Heart left ventricle (tissue), 16 donors: ENCODE data around the gene PYGO2. TPM values are rescaled to one million over a fixed set of nuclear protein-coding genes. Genes with fewer than 3 reads are reported as not detected.
A peak's percentile ranks its signal among the peaks of the same experiment; 100 is the strongest.

Experiments used
- ATAC-seq, 4 donors: fragments of 200-7000 bp; cut with Tn5 transposase; one replicate each; pipeline ENCODE4 v1.9.1; 2020 to 2022; ENCODE audit warnings: moderate library complexity in 4 of 4, mild to moderate bottlenecking in 3 of 4, moderate number of reproducible peaks in 1 of 4
- DNase-seq, 5 donors: peaks; one replicate each; pipeline ENCODE4 v3.0.0-alpha.2; 2020
- H3K27ac ChIP-seq, 12 donors: fragments of 200-600 bp; sonication (generic) in 4 of 12; one replicate each; pipeline versions ENCODE4 v1.5.0 to v1.8.0; 2016 to 2022; ENCODE audit warnings: mild to moderate bottlenecking in 2 of 12
- H3K27me3 ChIP-seq, 9 donors: fragments of 200-600 bp; sonication (generic) in 2 of 9; one replicate each; pipeline versions ENCODE4 v1.5.1 to v1.8.0; 2016 to 2022; ENCODE audit warnings: mild to moderate bottlenecking in 3 of 9
- H3K36me3 ChIP-seq, 9 donors: fragments of 200-600 bp; sonication (generic) in 2 of 9; one replicate each; pipeline versions ENCODE4 v1.5.0 to v1.8.0; 2018 to 2022; ENCODE audit warnings: mild to moderate bottlenecking in 2 of 9
- H3K4me1 ChIP-seq, 12 donors: fragments of 200-600 bp; sonication (generic) in 4 of 12; one replicate each; pipeline versions ENCODE4 v1.5.0 to v1.8.0; 2016 to 2022; ENCODE audit warnings: mild to moderate bottlenecking in 3 of 12
- H3K4me3 ChIP-seq, 12 donors: fragments of 200-600 bp; sonication (generic) in 4 of 12; one replicate each; pipeline versions ENCODE4 v1.5.0 to v1.8.0; 2017 to 2022; ENCODE audit warnings: mild to moderate bottlenecking in 9 of 12, moderate library complexity in 4 of 12
- H3K9me3 ChIP-seq, 12 donors: fragments of 200-600 bp; sonication (generic) in 4 of 12; one replicate each; pipeline versions ENCODE4 v1.5.0 to v1.8.0; 2016 to 2022; ENCODE audit warnings: mild to moderate bottlenecking in 1 of 12
- CTCF ChIP-seq, 12 donors: fragments of 200-600 bp; sonication (generic) in 4 of 12; IDR thresholded peaks; one replicate each; pipeline versions ENCODE4 v1.5.0 to v1.8.0; 2018 to 2022; ENCODE audit warnings: antibody characterized with exemption in 12 of 12, mild to moderate bottlenecking in 5 of 12
- POLR2A ChIP-seq, 2 donors: fragments of 450-650 bp; IDR thresholded peaks; one replicate each; pipeline ENCODE4 v1.6.1; 2017; ENCODE audit warnings: antibody characterized with exemption in 2 of 2, mild to moderate bottlenecking in 2 of 2, moderate library complexity in 2 of 2
- WGBS, 4 donors: extraction: QIAGEN DNeasy Blood & Tissue Kit in 2 of 4; methylation state at CpG; one replicate each; pipeline versions ENCODE4 v1.1.5 to v1.1.7; 2013 to 2018; 5-methylcytosine and 5-hydroxymethylcytosine counted together
- intact Hi-C, 10 donors: fragments of 100-400 bp; cut with DNase I; formaldehyde crosslinking; loops; one replicate each; pipeline versions ENCODE4 v1.11.1 to v1.14.2; 2022
- polyA plus RNA-seq, 2 donors: library from polyadenylated mRNA; stranded (reverse); fragments of 200-250 nt; gene quantifications; one replicate each; pipeline ENCODE4 v1.2.3, GENCODE V29; 2013
- total RNA-seq, 9 donors: library from RNA; depleted of rRNA in 2 of 9; stranded (reverse); fragments of >200 nt in 2 of 9; fragmentation: NEBNext Ultra II Directional in 3 of 9; extraction: Animal tissue kit (Norgen Biotek cat#: 25700) in 3 of 9; gene quantifications; one replicate each; pipeline versions ENCODE4 v1.1.0 to v1.2.4, GENCODE V29; 2016 to 2023
- donor health status: ischemic (EF 13 %, LVEDD 7.1; RV severe dilation, severe dysfunction).
- donor health status: healthy with polysubstance abuse.
- donor health status: DM: no; HTN: yes; CAD: no.
- donor health status: DM: no; HTN: no; CAD: no.
- donor health status: ischemic (EF 25% LVEDD 6.9; RV normal size, moderate dysfunction).
- donor health status: ischemic (EF 25% LVEDD 5.7; RV mildly dilated, moderate dysfunction).
- donor health status: healthy.
- donor health status: DM: yes; HTN: yes; CAD: no.
- donor health status: ischemic (EF 35%, LVEDD 5.7; RV mildly dilated, moderate dysfunction).
- donor health status: nonischemic (EF 11% LVEDD 7.7; RV severe dilation, severe dysfunction).
- donor health status: DM: yes; HTN: yes; CAD: no.
- donor health status: PGD.
- donor health status: ischemic (EF 29% LVEDD 5.4; RV normal size, mild dysfunction).
- donor health status: nonischemic (EF 23%, LVEDD 6.1; RV moderate dilation, normal function).

Gene PYGO2
- total and polyA plus RNA-seq, 11 donors = 9.7 to 19.2 (median 16.3) TPM

- Histone ChIP-seq H3K4me3 (peak overlapping the region in 9 of 12 donors; percentile 45 to 84 (median 62)), H3K9me3 (no peaks in the 10 kb centered on the region), H3K27me3 (no peaks in the 10 kb centered on the region), H3K27ac (peak overlapping the region in 10 of 12 donors; percentile 97 to 99 (median 99)), H3K36me3 (peaks cover 0 to 54% (median 42%) of the 10 kb centered on the region in 9 donors), H3K4me1 (peaks cover 22 to 73% (median 54%) of the 10 kb centered on the region in 12 donors)
- TF ChIP-seq CTCF (IDR thresholded peaks at IDR 0.05) (no peak), POLR2A (IDR thresholded peaks at IDR 0.05) (no peak)
- intact Hi-C loops = loop anchor here in 6 of 10 donors (5.0 to 10.0 kb wide), 6 partner anchors 43 to 116 kb away; partner anchors contain the start of gene EFNA4 (in 1 of the 6)
- 51 to 61% (median 56%) methylated on average over 5 of the region's 5 CpGs for WGBS, 4 donors
- DNase-seq (peak in 2 of 5 donors; percentile 10 to 11), ATAC-seq (no peak)
Observed at GRCh38 chr1:154969246-154969645, 7.7 kb upstream of the PYGO2 start.

GRCh38 chr1:154968731-154969130 lies 7.1 kb upstream of the PYGO2 start:
- Histone ChIP-seq H3K27ac (peak overlapping the region in 10 of 12 donors; percentile 97 to 99 (median 99)), H3K9me3 (no peaks in the 10 kb centered on the region), H3K4me1 (peaks cover 22 to 73% (median 54%) of the 10 kb centered on the region in 12 donors), H3K36me3 (peaks cover 0 to 60% (median 47%) of the 10 kb centered on the region in 9 donors), H3K27me3 (no peaks in the 10 kb centered on the region), H3K4me3 (peak overlapping the region in 4 of 12 donors; percentile 54 to 80 (median 74))
- 82 to 94% (median 89%) methylated on average over 2 to 3 of the region's 3 CpGs for WGBS, 4 donors
- ATAC-seq (no peak), DNase-seq (peak in 2 of 5 donors; percentile 24 to 49)
- intact Hi-C loops = loop anchor here in 6 of 10 donors (5.0 to 10.0 kb wide), 6 partner anchors 44 to 116 kb away; partner anchors contain the start of gene EFNA4 (in 1 of the 6)
- no peak for TF ChIP-seq CTCF (IDR thresholded peaks at IDR 0.05)
- no peak for TF ChIP-seq POLR2A (IDR thresholded peaks at IDR 0.05)

- peak in 2 of 5 donors; percentile 9 to 13 for DNase-seq
- no peak for ATAC-seq
- H3K27ac ChIP-seq = peak overlapping the region; percentile 18 to 99 (median 68)
- WGBS, 4 donors = 58 to 79% (median 63%) methylated on average over 3 to 5 of the region's 5 CpGs
- H3K36me3 ChIP-seq = peaks cover 0 to 68% (median 56%) of the 10 kb centered on the region in 9 donors
- TF ChIP-seq POLR2A (IDR thresholded peaks at IDR 0.05) (no peak), CTCF (IDR thresholded peaks at IDR 0.05) (no peak)
- H3K4me3 ChIP-seq = peak overlapping the region in 1 of 12 donors; percentile 2
- peaks cover 17 to 72% (median 51%) of the 10 kb centered on the region in 12 donors for H3K4me1 ChIP-seq
- intact Hi-C loops = loop anchor here in 6 of 10 donors (5.0 to 10.0 kb wide), 6 partner anchors 45 to 117 kb away; partner anchors contain the start of gene EFNA4 (in 1 of the 6)
- no peaks in the 10 kb centered on the region for H3K27me3 ChIP-seq
- no peaks in the 10 kb centered on the region for H3K9me3 ChIP-seq
Observed at GRCh38 chr1:154967331-154967950, 5.9 kb upstream of the PYGO2 start.

- Histone ChIP-seq H3K27me3 (no peaks in the 10 kb centered on the region), H3K36me3 (peaks cover 0 to 68% (median 56%) of the 10 kb centered on the region in 9 donors), H3K27ac (peak overlapping the region in 2 of 12 donors; percentile 58 to 99), H3K4me3 (no peak overlapping the region), H3K9me3 (no peaks in the 10 kb centered on the region), H3K4me1 (peaks cover 6 to 63% (median 39%) of the 10 kb centered on the region in 12 donors)
- TF ChIP-seq CTCF (IDR thresholded peaks at IDR 0.05) = no peak
- no peak for TF ChIP-seq POLR2A (IDR thresholded peaks at IDR 0.05)
- 86 to 91% (median 87%) methylated on average over 7 of the region's 7 CpGs for WGBS, 4 donors
- intact Hi-C loops = loop anchor here in 6 of 10 donors (5.0 to 10.0 kb wide), 6 partner anchors 46 to 119 kb away; partner anchors contain the start of gene EFNA4 (in 1 of the 6)
- DNase-seq (peak in 1 of 5 donors; percentile 33), ATAC-seq (no peak)
Observed at GRCh38 chr1:154966111-154966510, 4.5 kb upstream of the PYGO2 start.
